IMR-90 (cell line): ENCODE measurements around the gene POLR2J. TPM values are rescaled to one million over a fixed set of nuclear protein-coding genes. Genes with fewer than 3 reads are reported as not detected.
A peak's percentile ranks its signal among the peaks of the same experiment; 100 is the strongest.
"Not testable (repeated sequence)": the region's sequence is repeated elsewhere in the genome, so short reads cannot be mapped to it uniquely, and the experiment has no call there.

Experiments
- ATAC-seq: fragments of 200-7000 bp; cut with Tn5 transposase; 2 replicates; pipeline ENCODE4 v1.9.1; 2020; ENCODE audit warnings: low read depth, mild to moderate bottlenecking, moderate library complexity
- BruUV-seq: library from RNA; stranded (reverse); fragments of 400-500 nt; replicated peaks from 2 replicates; lab custom pipeline; 2021; lab: Mats Ljungman, UMichigan
- CTCF ChIA-PET: fragments of 300-600 bp; formaldehyde crosslinking; extraction: SDS; loops from one replicate; lab custom pipeline; 2021; ENCODE audit warnings: antibody characterized with exemption; lab: Yijun Ruan, JAX
- POLR2A ChIA-PET: fragments of 300-600 bp; sonication (Branson Sonifier 250); formaldehyde crosslinking; loops from one replicate; lab custom pipeline; 2022; ENCODE audit warnings: antibody characterized with exemption; ENCODE audit not compliant: unreplicated experiment; lab: Charles Lee
- DNase-seq: peaks from one replicate; pipeline ENCODE4 v3.0.0; 2013
- H2AFZ ChIP-seq: replicated peaks from 2 replicates; pipeline ENCODE3; 2013; ENCODE audit warnings: low read length, mild to moderate bottlenecking; ENCODE audit not compliant: poor library complexity
- H2AK5ac ChIP-seq: 2 replicates; pipeline ENCODE4 v1.6.1; 2013; ENCODE audit warnings: low read depth, low read length, inconsistent platforms
- H2AK9ac ChIP-seq: replicated peaks from 2 replicates; pipeline ENCODE3; 2013; ENCODE audit warnings: mild to moderate bottlenecking, low read depth, low read length, moderate library complexity; ENCODE audit not compliant: poor library complexity
- H2BK120ac ChIP-seq: 2 replicates; pipeline ENCODE4 v1.6.1; 2013; ENCODE audit warnings: low read depth, low read length, inconsistent platforms
- H2BK15ac ChIP-seq: 3 replicates; pipeline ENCODE4 v1.6.1; 2013; ENCODE audit warnings: low read depth, low read length, inconsistent platforms
- H2BK20ac ChIP-seq: 2 replicates; pipeline ENCODE4 v1.6.1; 2013; ENCODE audit warnings: low read depth, mild to moderate bottlenecking, inconsistent platforms, low read length, moderate library complexity
- H2BK5ac ChIP-seq: 2 replicates; pipeline ENCODE4 v1.6.1; 2013; ENCODE audit warnings: mild to moderate bottlenecking, low read depth, low read length, inconsistent platforms; ENCODE audit not compliant: poor library complexity, severe bottlenecking
- H3K14ac ChIP-seq: replicated peaks from 2 replicates; pipeline ENCODE4 v1.6.1; 2013; ENCODE audit warnings: low read depth, low read length, inconsistent platforms
- H3K18ac ChIP-seq: 2 replicates; pipeline ENCODE4 v1.6.1; 2013; ENCODE audit warnings: low read depth, low read length, control low read depth
- H3K23ac ChIP-seq: 2 replicates; pipeline ENCODE4 v1.6.1; 2013; ENCODE audit warnings: low read depth, low read length, inconsistent platforms
- H3K27ac ChIP-seq: 2 replicates; pipeline ENCODE4 v1.5.1; 2013; ENCODE audit warnings: mild to moderate bottlenecking, control low read depth, low read length; ENCODE audit not compliant: insufficient read depth
- H3K27me3 ChIP-seq: 2 replicates; pipeline ENCODE4 v1.6.1; 2013; ENCODE audit warnings: low read length; ENCODE audit not compliant: control insufficient read depth, insufficient read depth
- H3K36me3 ChIP-seq: 2 replicates; pipeline ENCODE4 v1.6.1; 2013; ENCODE audit warnings: low read length, mixed read lengths; ENCODE audit not compliant: control insufficient read depth, insufficient read depth
- H3K4ac ChIP-seq: 2 replicates; pipeline ENCODE4 v1.6.1; 2013; ENCODE audit warnings: low read depth, low read length, inconsistent platforms
- H3K4me1 ChIP-seq: 2 replicates; pipeline ENCODE4 v1.6.1; 2013; ENCODE audit warnings: low read length, mixed read lengths; ENCODE audit not compliant: control insufficient read depth, insufficient read depth
- H3K4me2 ChIP-seq: 2 replicates; pipeline ENCODE4 v1.6.1; 2013; ENCODE audit warnings: low read depth, mild to moderate bottlenecking, control low read depth, low read length, moderate library complexity
- H3K4me3 ChIP-seq: 2 replicates; pipeline ENCODE4 v1.5.1; 2013; ENCODE audit warnings: low read depth, mild to moderate bottlenecking, control low read depth, low read length, moderate library complexity; ENCODE audit not compliant: insufficient read depth
- H3K56ac ChIP-seq: 2 replicates; pipeline ENCODE4 v1.6.1; 2013; ENCODE audit warnings: low read length, inconsistent platforms; ENCODE audit not compliant: insufficient read depth; ENCODE audit errors: extremely low read depth
- H3K79me1 ChIP-seq, 2 experiments: 2 replicates each; pipeline ENCODE4 v1.6.1; 2013; ENCODE audit warnings: low read length in 2 of 2, inconsistent platforms in 1 of 2, low read depth in 1 of 2
- H3K9ac ChIP-seq: 2 replicates; pipeline ENCODE4 v1.6.1; 2013; ENCODE audit warnings: low read depth, low read length, control low read depth
- H3K9me1 ChIP-seq: 2 replicates; pipeline ENCODE4 v1.6.1; 2013; ENCODE audit warnings: low read length, inconsistent platforms; ENCODE audit not compliant: insufficient read depth
- H3K9me3 ChIP-seq: 2 replicates; pipeline ENCODE4 v1.6.1; 2013; ENCODE audit warnings: low read length; ENCODE audit not compliant: control insufficient read depth, insufficient read depth
- H4K20me1 ChIP-seq: 2 replicates; pipeline ENCODE4 v1.6.1; 2013; ENCODE audit warnings: low read length, inconsistent platforms; ENCODE audit not compliant: insufficient read depth
- H4K5ac ChIP-seq: 2 replicates; pipeline ENCODE4 v1.6.1; 2013; ENCODE audit warnings: mild to moderate bottlenecking, low read depth, low read length, control low read depth
- H4K8ac ChIP-seq, 2 experiments: 2 replicates each; pipeline ENCODE4 v1.6.1; 2013; ENCODE audit warnings: low read depth in 2 of 2, low read length in 2 of 2, control low read depth in 1 of 2, inconsistent platforms in 1 of 2
- H4K91ac ChIP-seq: 2 replicates; pipeline ENCODE4 v1.6.1; 2013; ENCODE audit warnings: low read depth, low read length, inconsistent platforms; ENCODE audit not compliant: insufficient read depth
- WGBS, 2 experiments: methylation state at CpG; one replicate each; pipeline versions ENCODE4 v1.1.5 to v1.1.7; 2013; ENCODE audit warnings: missing lambda C conversion rate in 2 of 2; ENCODE audit not compliant: insufficient read length in 1 of 2; ENCODE audit errors: extremely low coverage in 2 of 2; 5-methylcytosine and 5-hydroxymethylcytosine counted together
- dilution Hi-C: fragments of 300-500 bp; cut with HindIII; formaldehyde crosslinking; loops from one replicate; pipeline ENCODE4 v1.14.3; 2018; ENCODE audit warnings: low sequenced_read_pairs; ENCODE audit not compliant: unreplicated experiment
- in situ Hi-C: fragments of 300-500 bp; cut with MboI; formaldehyde crosslinking; loops from 3 replicates; pipeline ENCODE4 v1.14.3; 2019; ENCODE audit warnings: low sequenced_read_pairs, inconsistent platforms, mixed read lengths
- intact Hi-C: fragments of 100-400 bp; cut with micrococcal nuclease; formaldehyde crosslinking; loops from 2 replicates; pipeline ENCODE4 v1.10.0; 2022
- polyA plus RNA-seq, 3 experiments: library from polyadenylated mRNA; depleted of rRNA; stranded (reverse); fragments of >200 nt; gene quantifications; 2 replicates each; pipeline ENCODE4 v1.2.3, GENCODE V29; 2012; ENCODE audit warnings: low replicate concordance in 1 of 3
- total RNA-seq: library from RNA; depleted of rRNA; stranded (reverse); fragments of >200 nt; gene quantifications from 2 replicates; pipeline ENCODE4 v1.2.3, GENCODE V29; 2012

POLR2J gene
- total and polyA plus RNA-seq, 2 of the 4 experiments (the other 2 are of a cell fraction) = 20.8 to 92.6 TPM

- H3K27me3 ChIP-seq, intact Hi-C loops, POLR2A ChIA-PET, H4K5ac ChIP-seq, H3K14ac ChIP-seq, CTCF ChIA-PET, in situ Hi-C loops, H4K91ac ChIP-seq, H4K20me1 ChIP-seq, H2AK5ac ChIP-seq, BruUV-seq, H3K9ac ChIP-seq, H3K9me3 ChIP-seq, DNase-seq, H3K18ac ChIP-seq, H2AFZ ChIP-seq, H2BK5ac ChIP-seq, H2BK20ac ChIP-seq, H3K4me3 ChIP-seq, H3K56ac ChIP-seq, H3K79me1 ChIP-seq, H3K9me1 ChIP-seq, H3K36me3 ChIP-seq, H2AK9ac ChIP-seq, H3K23ac ChIP-seq, dilution Hi-C loops, H3K4me1 ChIP-seq, H3K4me2 ChIP-seq, H2BK15ac ChIP-seq: not testable (repeated sequence)
- peak overlapping the region in 1 of 2 experiments; percentile 60; a peak in 1 of 4 replicates for H4K8ac ChIP-seq
- peak overlapping the region; percentile 60; the same call in 1 of the 2 replicates for H2BK120ac ChIP-seq
- peak; percentile 95 for ATAC-seq
- WGBS, 2 experiments = no CpG with 5 or more reads among the region's 24 CpGs
- peak overlapping the region; percentile 35; the same call in 1 of the 2 replicates for H3K27ac ChIP-seq
- peak overlapping the region; percentile 56 for H3K4ac ChIP-seq
Observed at GRCh38 chr7:102505298-102506185, 26.8 kb upstream of the POLR2J start.

DNA sequence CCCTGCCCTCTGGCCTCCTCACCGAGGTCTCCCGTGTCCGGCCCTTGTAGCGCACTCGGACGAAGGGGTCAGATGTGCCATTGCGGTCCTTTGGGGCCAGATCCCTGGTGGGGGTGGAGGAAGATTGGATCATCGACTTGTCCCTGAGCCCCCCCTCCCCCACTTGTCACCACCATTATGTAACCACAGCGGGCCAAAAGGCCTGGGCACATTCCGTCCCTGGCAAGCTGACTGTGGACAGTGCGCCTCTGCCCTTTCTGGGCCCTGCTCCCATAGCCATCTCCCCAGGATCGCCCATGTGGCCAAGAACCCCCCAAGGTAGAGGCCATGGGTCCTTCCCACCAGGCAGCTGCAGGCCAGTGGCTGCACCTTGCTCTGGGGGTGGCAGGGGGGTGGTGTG lies 24.4 kb upstream of the POLR2J start:
- H3K4me2 ChIP-seq, H2BK20ac ChIP-seq, POLR2A ChIA-PET, H2BK15ac ChIP-seq, H3K79me1 ChIP-seq, H3K36me3 ChIP-seq, intact Hi-C loops, BruUV-seq, H3K4me3 ChIP-seq, H4K8ac ChIP-seq, in situ Hi-C loops, H3K9me1 ChIP-seq, H3K18ac ChIP-seq, H3K9me3 ChIP-seq, H4K20me1 ChIP-seq, H3K56ac ChIP-seq, H4K91ac ChIP-seq, H3K14ac ChIP-seq, dilution Hi-C loops, H3K23ac ChIP-seq, DNase-seq, H2AK5ac ChIP-seq, H4K5ac ChIP-seq, ATAC-seq, H2BK5ac ChIP-seq, H3K27ac ChIP-seq, H3K4me1 ChIP-seq, H3K27me3 ChIP-seq, H2AK9ac ChIP-seq, H2BK120ac ChIP-seq, H3K4ac ChIP-seq, H2AFZ ChIP-seq, CTCF ChIA-PET, H3K9ac ChIP-seq: not testable (repeated sequence)
- no CpG with 5 or more reads among the region's 12 CpGs for WGBS, 2 experiments
